IMR-90 (cell line): Measurements from ENCODE around the gene CDK5RAP2. TPM values are rescaled to one million over a fixed set of nuclear protein-coding genes. Genes with fewer than 3 reads are reported as not detected.

Experiments
- ATAC-seq: fragments of 200-7000 bp; cut with Tn5 transposase; 2 replicates; pipeline ENCODE4 v1.9.1; 2020; ENCODE audit warnings: low read depth, mild to moderate bottlenecking, moderate library complexity
- BruUV-seq: library from RNA; stranded (reverse); fragments of 400-500 nt; replicated peaks from 2 replicates; lab custom pipeline; 2021; lab: Mats Ljungman, UMichigan
- CTCF ChIA-PET: fragments of 300-600 bp; formaldehyde crosslinking; extraction: SDS; loops from one replicate; lab custom pipeline; 2021; ENCODE audit warnings: antibody characterized with exemption; lab: Yijun Ruan, JAX
- POLR2A ChIA-PET: fragments of 300-600 bp; sonication (Branson Sonifier 250); formaldehyde crosslinking; loops from one replicate; lab custom pipeline; 2022; ENCODE audit warnings: antibody characterized with exemption; ENCODE audit not compliant: unreplicated experiment; lab: Charles Lee
- DNase-seq: peaks from one replicate; pipeline ENCODE4 v3.0.0; 2013
- H2AFZ ChIP-seq: replicated peaks from 2 replicates; pipeline ENCODE3; 2013; ENCODE audit warnings: low read length, mild to moderate bottlenecking; ENCODE audit not compliant: poor library complexity
- H2AK5ac ChIP-seq: 2 replicates; pipeline ENCODE4 v1.6.1; 2013; ENCODE audit warnings: low read depth, low read length, inconsistent platforms
- H2AK9ac ChIP-seq: replicated peaks from 2 replicates; pipeline ENCODE3; 2013; ENCODE audit warnings: mild to moderate bottlenecking, low read depth, low read length, moderate library complexity; ENCODE audit not compliant: poor library complexity
- H2BK120ac ChIP-seq: 2 replicates; pipeline ENCODE4 v1.6.1; 2013; ENCODE audit warnings: low read depth, low read length, inconsistent platforms
- H2BK15ac ChIP-seq: 3 replicates; pipeline ENCODE4 v1.6.1; 2013; ENCODE audit warnings: low read depth, low read length, inconsistent platforms
- H2BK20ac ChIP-seq: 2 replicates; pipeline ENCODE4 v1.6.1; 2013; ENCODE audit warnings: low read depth, mild to moderate bottlenecking, inconsistent platforms, low read length, moderate library complexity
- H2BK5ac ChIP-seq: 2 replicates; pipeline ENCODE4 v1.6.1; 2013; ENCODE audit warnings: mild to moderate bottlenecking, low read depth, low read length, inconsistent platforms; ENCODE audit not compliant: poor library complexity, severe bottlenecking
- H3K14ac ChIP-seq: replicated peaks from 2 replicates; pipeline ENCODE4 v1.6.1; 2013; ENCODE audit warnings: low read depth, low read length, inconsistent platforms
- H3K18ac ChIP-seq: 2 replicates; pipeline ENCODE4 v1.6.1; 2013; ENCODE audit warnings: low read depth, low read length, control low read depth
- H3K23ac ChIP-seq: 2 replicates; pipeline ENCODE4 v1.6.1; 2013; ENCODE audit warnings: low read depth, low read length, inconsistent platforms
- H3K27ac ChIP-seq: 2 replicates; pipeline ENCODE4 v1.5.1; 2013; ENCODE audit warnings: mild to moderate bottlenecking, control low read depth, low read length; ENCODE audit not compliant: insufficient read depth
- H3K27me3 ChIP-seq: 2 replicates; pipeline ENCODE4 v1.6.1; 2013; ENCODE audit warnings: low read length; ENCODE audit not compliant: control insufficient read depth, insufficient read depth
- H3K36me3 ChIP-seq: 2 replicates; pipeline ENCODE4 v1.6.1; 2013; ENCODE audit warnings: low read length, mixed read lengths; ENCODE audit not compliant: control insufficient read depth, insufficient read depth
- H3K4ac ChIP-seq: 2 replicates; pipeline ENCODE4 v1.6.1; 2013; ENCODE audit warnings: low read depth, low read length, inconsistent platforms
- H3K4me1 ChIP-seq: 2 replicates; pipeline ENCODE4 v1.6.1; 2013; ENCODE audit warnings: low read length, mixed read lengths; ENCODE audit not compliant: control insufficient read depth, insufficient read depth
- H3K4me2 ChIP-seq: 2 replicates; pipeline ENCODE4 v1.6.1; 2013; ENCODE audit warnings: low read depth, mild to moderate bottlenecking, control low read depth, low read length, moderate library complexity
- H3K4me3 ChIP-seq: 2 replicates; pipeline ENCODE4 v1.5.1; 2013; ENCODE audit warnings: low read depth, mild to moderate bottlenecking, control low read depth, low read length, moderate library complexity; ENCODE audit not compliant: insufficient read depth
- H3K56ac ChIP-seq: 2 replicates; pipeline ENCODE4 v1.6.1; 2013; ENCODE audit warnings: low read length, inconsistent platforms; ENCODE audit not compliant: insufficient read depth; ENCODE audit errors: extremely low read depth
- H3K79me1 ChIP-seq, 2 experiments: 2 replicates each; pipeline ENCODE4 v1.6.1; 2013; ENCODE audit warnings: low read length in 2 of 2, inconsistent platforms in 1 of 2, low read depth in 1 of 2
- H3K9ac ChIP-seq: 2 replicates; pipeline ENCODE4 v1.6.1; 2013; ENCODE audit warnings: low read depth, low read length, control low read depth
- H3K9me1 ChIP-seq: 2 replicates; pipeline ENCODE4 v1.6.1; 2013; ENCODE audit warnings: low read length, inconsistent platforms; ENCODE audit not compliant: insufficient read depth
- H3K9me3 ChIP-seq: 2 replicates; pipeline ENCODE4 v1.6.1; 2013; ENCODE audit warnings: low read length; ENCODE audit not compliant: control insufficient read depth, insufficient read depth
- H4K20me1 ChIP-seq: 2 replicates; pipeline ENCODE4 v1.6.1; 2013; ENCODE audit warnings: low read length, inconsistent platforms; ENCODE audit not compliant: insufficient read depth
- H4K5ac ChIP-seq: 2 replicates; pipeline ENCODE4 v1.6.1; 2013; ENCODE audit warnings: mild to moderate bottlenecking, low read depth, low read length, control low read depth
- H4K8ac ChIP-seq, 2 experiments: 2 replicates each; pipeline ENCODE4 v1.6.1; 2013; ENCODE audit warnings: low read depth in 2 of 2, low read length in 2 of 2, control low read depth in 1 of 2, inconsistent platforms in 1 of 2
- H4K91ac ChIP-seq: 2 replicates; pipeline ENCODE4 v1.6.1; 2013; ENCODE audit warnings: low read depth, low read length, inconsistent platforms; ENCODE audit not compliant: insufficient read depth
- MAZ ChIP-seq: IDR thresholded peaks from 2 replicates; pipeline ENCODE4 v1.6.1; 2012; ENCODE audit warnings: low read depth, mild to moderate bottlenecking, low read length, improper control_type of control experiment, moderate library complexity, borderline replicate concordance
- MXI1 ChIP-seq: IDR thresholded peaks from 2 replicates; pipeline ENCODE4 v1.6.1; 2012; ENCODE audit warnings: low read depth, mild to moderate bottlenecking, low read length, moderate library complexity, borderline replicate concordance
- NFE2L2 ChIP-seq: fragments of 150-350 bp; IDR thresholded peaks from 2 replicates; pipeline ENCODE4 v1.6.1; 2016; ENCODE audit warnings: low read depth, mild to moderate bottlenecking, low read length
- POLR2A ChIP-seq: IDR thresholded peaks from 2 replicates; pipeline ENCODE4 v1.6.1; 2012; ENCODE audit warnings: mild to moderate bottlenecking, low read depth, low read length
- RAD21 ChIP-seq: IDR thresholded peaks from 2 replicates; pipeline ENCODE4 v1.6.1; 2012; ENCODE audit warnings: low read length, improper control_type of control experiment
- RFX5 ChIP-seq: IDR thresholded peaks from 2 replicates; pipeline ENCODE4 v1.8.0; 2012; ENCODE audit warnings: low read depth, mild to moderate bottlenecking, low read length, moderate library complexity
- WGBS, 2 experiments: methylation state at CpG; one replicate each; pipeline versions ENCODE4 v1.1.5 to v1.1.7; 2013; ENCODE audit warnings: missing lambda C conversion rate in 2 of 2; ENCODE audit not compliant: insufficient read length in 1 of 2; ENCODE audit errors: extremely low coverage in 2 of 2; 5-methylcytosine and 5-hydroxymethylcytosine counted together
- dilution Hi-C: fragments of 300-500 bp; cut with HindIII; formaldehyde crosslinking; loops from one replicate; pipeline ENCODE4 v1.14.3; 2018; ENCODE audit warnings: low sequenced_read_pairs; ENCODE audit not compliant: unreplicated experiment
- in situ Hi-C: fragments of 300-500 bp; cut with MboI; formaldehyde crosslinking; loops from 3 replicates; pipeline ENCODE4 v1.14.3; 2019; ENCODE audit warnings: low sequenced_read_pairs, inconsistent platforms, mixed read lengths
- intact Hi-C: fragments of 100-400 bp; cut with micrococcal nuclease; formaldehyde crosslinking; loops from 2 replicates; pipeline ENCODE4 v1.10.0; 2022
- polyA plus RNA-seq, 3 experiments: library from polyadenylated mRNA; depleted of rRNA; stranded (reverse); fragments of >200 nt; gene quantifications; 2 replicates each; pipeline ENCODE4 v1.2.3, GENCODE V29; 2012; ENCODE audit warnings: low replicate concordance in 1 of 3
- total RNA-seq: library from RNA; depleted of rRNA; stranded (reverse); fragments of >200 nt; gene quantifications from 2 replicates; pipeline ENCODE4 v1.2.3, GENCODE V29; 2012

Gene CDK5RAP2
- total and polyA plus RNA-seq, 2 of the 4 experiments (the other 2 are of a cell fraction) = 29.5 to 31.7 TPM

- no peak overlapping the region for H3K56ac ChIP-seq
- H4K91ac ChIP-seq = no peak overlapping the region
- no peak overlapping the region for H3K4me2 ChIP-seq
- DNase-seq = no peak
- no TSS peak for BruUV-seq
- H3K4ac ChIP-seq = no peak overlapping the region
- no peak overlapping the region for H2BK20ac ChIP-seq
- no peak overlapping the region for H3K18ac ChIP-seq
- no peaks in the 10 kb centered on the region for H3K9me3 ChIP-seq
- H3K23ac ChIP-seq = no peak overlapping the region
- no peak overlapping the region for H3K4me3 ChIP-seq
- H2BK120ac ChIP-seq = no peak overlapping the region
- H2AK9ac ChIP-seq = no peak overlapping the region
- dilution Hi-C loops = no loop called here
- H3K79me1 ChIP-seq = no peaks in the 10 kb centered on the region; a peak in 1 of 4 replicates
- POLR2A ChIA-PET = no interaction called here
- H2BK5ac ChIP-seq = no peak overlapping the region
- no CpG with 5 or more reads among the region's 1 CpG for WGBS, 2 experiments
- no peak overlapping the region for H2BK15ac ChIP-seq
- H2AFZ ChIP-seq = no peak overlapping the region
- H3K9ac ChIP-seq = no peak overlapping the region
- no peak overlapping the region for H2AK5ac ChIP-seq
- H3K9me1 ChIP-seq = 0 out of 2 replicates have a peak, but pooled peaks cover 3% of the 10 kb centered on the region
- no peak overlapping the region for H3K14ac ChIP-seq
- in situ Hi-C loops = no loop called here
- H4K20me1 ChIP-seq = no peaks in the 10 kb centered on the region
- intact Hi-C loops = no loop called here
- TF ChIP-seq POLR2A (no peak), RAD21 (no peak), NFE2L2 (no peak), MAZ (no peak), RFX5 (no peak), MXI1 (no peak)
- no peak overlapping the region for H4K5ac ChIP-seq
- H3K4me1 ChIP-seq = no peaks in the 10 kb centered on the region
- H3K27ac ChIP-seq = no peak overlapping the region
- H3K27me3 ChIP-seq = no peaks in the 10 kb centered on the region
- no peak overlapping the region for H4K8ac ChIP-seq
- ATAC-seq = no peak
- CTCF ChIA-PET = no interaction called here
- H3K36me3 ChIP-seq = peaks cover 45% of the 10 kb centered on the region
Measured at GRCh38 chr9:120528327-120528726, 51.6 kb downstream of the CDK5RAP2 start.
